Measurements from ENCODE around the gene NBPF12. TPM values are rescaled to one million over a fixed set of nuclear protein-coding genes. Genes with fewer than 3 reads are reported as not detected.
"Not testable (repeated sequence)": the region's sequence is repeated elsewhere in the genome, so short reads cannot be mapped to it uniquely, and the experiment has no call there.

NBPF12 gene
- 5.4 and 10.5 TPM in 2 replicates for total RNA-seq

GRCh38 chr1:146938242-146938902, at the start of gene NBPF12:
Gene NBPF12, plus strand, starts transcription at chr1:146938324. Its CDS starts 21,820 bp downstream, at chr1:146960144.
- DNase-seq (ENCODE audit: low read depth), result peak; percentile 47

- not testable (repeated sequence) for DNase-seq (ENCODE audit: low read depth)
Measured at GRCh38 chr1:146891355-146891754, 46.8 kb upstream of the NBPF12 start.

- not testable (repeated sequence) for DNase-seq (ENCODE audit: low read depth)
Measured at GRCh38 chr1:146892331-146892730, 45.8 kb upstream of the NBPF12 start.

- not testable (repeated sequence) for DNase-seq (ENCODE audit: low read depth)
Measured at GRCh38 chr1:146907565-146908261, 30.4 kb upstream of the NBPF12 start.

- peak; percentile 34 for DNase-seq (ENCODE audit: low read depth)
Measured at GRCh38 chr1:146912975-146913374, 25.1 kb upstream of the NBPF12 start.

- DNase-seq (ENCODE audit: low read depth), result not testable (repeated sequence)
Measured at GRCh38 chr1:146920811-146921210, 17.3 kb upstream of the NBPF12 start.

GRCh38 chr1:146922614-146923013, 15.5 kb upstream of the NBPF12 start:
- DNase-seq (ENCODE audit: low read depth), result not testable (repeated sequence)

GRCh38 chr1:146924106-146924505, 14.0 kb upstream of the NBPF12 start:
- DNase-seq (ENCODE audit: low read depth), result not testable (repeated sequence)

GRCh38 chr1:146926413-146926812, 11.7 kb upstream of the NBPF12 start:
- not testable (repeated sequence) for DNase-seq (ENCODE audit: low read depth)

GRCh38 chr1:146930225-146930624, 7.9 kb upstream of the NBPF12 start:
- not testable (repeated sequence) for DNase-seq (ENCODE audit: low read depth)

- DNase-seq (ENCODE audit: low read depth), result not testable (repeated sequence)
Measured at GRCh38 chr1:146934390-146935223, 3.5 kb upstream of the NBPF12 start.

GRCh38 chr1:146937462-146937861, 662 bp upstream of the NBPF12 start:
- DNase-seq (ENCODE audit: low read depth), result not testable (repeated sequence)

- DNase-seq (ENCODE audit: low read depth), result peak; percentile 40
Measured at GRCh38 chr1:146938927-146939786, 1.0 kb downstream of the NBPF12 start.

- not testable (repeated sequence) for DNase-seq (ENCODE audit: low read depth)
Measured at GRCh38 chr1:146940293-146940692, 2.2 kb downstream of the NBPF12 start.

GRCh38 chr1:146943342-146943886, 5.3 kb downstream of the NBPF12 start:
- DNase-seq (ENCODE audit: low read depth), result not testable (repeated sequence)

- not testable (repeated sequence) for DNase-seq (ENCODE audit: low read depth)
Measured at GRCh38 chr1:146948127-146948526, 10.0 kb downstream of the NBPF12 start.

- not testable (repeated sequence) for DNase-seq (ENCODE audit: low read depth)
Measured at GRCh38 chr1:146964340-146964739, 26.2 kb downstream of the NBPF12 start.

GRCh38 chr1:146966351-146966750, 28.2 kb downstream of the NBPF12 start:
- not testable (repeated sequence) for DNase-seq (ENCODE audit: low read depth)

GRCh38 chr1:146970656-146971055, 32.5 kb downstream of the NBPF12 start:
- not testable (repeated sequence) for DNase-seq (ENCODE audit: low read depth)

GRCh38 chr1:146972681-146973080, 34.6 kb downstream of the NBPF12 start:
- not testable (repeated sequence) for DNase-seq (ENCODE audit: low read depth)

GRCh38 chr1:146985855-146986254, 47.7 kb downstream of the NBPF12 start:
- not testable (repeated sequence) for DNase-seq (ENCODE audit: low read depth)

Measured in renal cortical epithelial cell (primary cell).